Inferior parietal cortex (tissue), 1 donor: Measurements from ENCODE around the gene HAUS3.
"Not testable (repeated sequence)": the region's sequence is repeated elsewhere in the genome, so short reads cannot be mapped to it uniquely, and the experiment has no call there.

ENCODE experiments used
- DNase-seq: peaks from one replicate; pipeline ENCODE4 v3.0.0-alpha.2; 2016; ENCODE audit errors: extremely low spot score

HAUS3 gene

GRCh38 chr4:2275546-2276251 is 33.8 kb upstream of the HAUS3 start:
- peak; percentile 43 for DNase-seq

- DNase-seq: not testable (repeated sequence)
Measured at GRCh38 chr4:2275044-2275397, 33.1 kb upstream of the HAUS3 start.

GRCh38 chr4:2274320-2275043 is 32.6 kb upstream of the HAUS3 start:
- DNase-seq: no peak

GRCh38 chr4:2273657-2274319 is 31.9 kb upstream of the HAUS3 start:
- no peak for DNase-seq

- DNase-seq: no peak
Measured at GRCh38 chr4:2273221-2273620, 31.3 kb upstream of the HAUS3 start.

GRCh38 chr4:2272828-2273120 is 30.9 kb upstream of the HAUS3 start:
- no peak for DNase-seq

GRCh38 chr4:2272026-2272827 is 30.3 kb upstream of the HAUS3 start:
- DNase-seq: peak; percentile 4

- no peak for DNase-seq
Measured at GRCh38 chr4:2271279-2272025, 29.5 kb upstream of the HAUS3 start.

GRCh38 chr4:2270341-2271165 is 28.6 kb upstream of the HAUS3 start:
- DNase-seq: no peak

GRCh38 chr4:2269618-2270163 is 27.8 kb upstream of the HAUS3 start:
- DNase-seq: peak; percentile 18

- no peak for DNase-seq
Measured at GRCh38 chr4:2269206-2269531, 27.2 kb upstream of the HAUS3 start.

GRCh38 chr4:2268357-2269205 is 26.7 kb upstream of the HAUS3 start:
- no peak for DNase-seq

GRCh38 chr4:2267841-2268240 is 25.9 kb upstream of the HAUS3 start:
- no peak for DNase-seq

GRCh38 chr4:2267320-2267811 is 25.4 kb upstream of the HAUS3 start:
- no peak for DNase-seq

- no peak for DNase-seq
Measured at GRCh38 chr4:2266821-2267220, 24.9 kb upstream of the HAUS3 start.

- no peak for DNase-seq
Measured at GRCh38 chr4:2266181-2266580, 24.3 kb upstream of the HAUS3 start.

GRCh38 chr4:2265113-2266110 is 23.5 kb upstream of the HAUS3 start:
- no peak for DNase-seq

GRCh38 chr4:2264481-2265041 is 22.6 kb upstream of the HAUS3 start:
- DNase-seq: no peak
